Measurements from ENCODE around the gene ZNRD2. TPM values are rescaled to one million over a fixed set of nuclear protein-coding genes. Genes with fewer than 3 reads are reported as not detected.
"Not testable (repeated sequence)": the region's sequence is repeated elsewhere in the genome, so short reads cannot be mapped to it uniquely, and the experiment has no call there.

Gene ZNRD2
- 31.7 and 49.4 TPM in 2 replicates for total RNA-seq (2014; rRNA removed; shearing (Covaris generic); ENCODE audit: low replicate concordance)

- H3K36me3 ChIP-seq (ENCODE audit: insufficient read depth, low read length) = no peaks in the 10 kb centered on the region
- H4K20me1 ChIP-seq (ENCODE audit: insufficient read depth, low read depth, low read length) = peaks cover 11% of the 10 kb centered on the region; the same call in 1 of the 2 replicates
- H3K4me2 ChIP-seq (ENCODE audit: low read depth, low read length, poor library complexity, severe bottlenecking) = peak within 1 kb of the TSS; percentile 97
- no peaks in the 10 kb centered on the region for H3K9me2 ChIP-seq (replicated peaks; ENCODE audit: insufficient read depth, low read length)
- H3K4me3 ChIP-seq (ENCODE audit: low read length) = peak within 1 kb of the TSS; percentile 98
- no peaks in the 10 kb centered on the region for H3K9me3 ChIP-seq (ENCODE audit: low read length)
- peak within 1 kb of the TSS; percentile 91 for H3K9ac ChIP-seq (ENCODE audit: low read length)
- peaks cover 63% of the 10 kb centered on the region for H3K4me1 ChIP-seq (ENCODE audit: low read length)
- peaks cover 44% of the 10 kb centered on the region for H3K79me2 ChIP-seq (ENCODE audit: low read length)
- H3K27ac ChIP-seq (ENCODE audit: low read length) = peak within 1 kb of the TSS; percentile 86
- peak; percentile 99 for DNase-seq
- peak within 1 kb of the TSS; percentile 60 for H2AFZ ChIP-seq (ENCODE audit: low read length)
- H3K27me3 ChIP-seq (ENCODE audit: low read length) = no peaks in the 10 kb centered on the region
These were observed at the start of gene ZNRD2 for GRCh38 chr11:65569973-65570918. TSS of gene ZNRD2 (plus strand) at chr11:65570477. CDS start at chr11:65570492, 15 bp downstream.

- Histone ChIP-seq H3K79me2 (ENCODE audit: low read length) (peaks cover 20% of the 10 kb centered on the region), H3K4me1 (ENCODE audit: low read length) (peaks cover 24% of the 10 kb centered on the region)
- not testable (repeated sequence) for H3K4me2 ChIP-seq (ENCODE audit: low read depth, low read length, poor library complexity, severe bottlenecking); H4K20me1 ChIP-seq (ENCODE audit: insufficient read depth, low read depth, low read length); H3K9me3 ChIP-seq (ENCODE audit: low read length); H3K4me3 ChIP-seq (ENCODE audit: low read length); H3K9ac ChIP-seq (ENCODE audit: low read length); H3K36me3 ChIP-seq (ENCODE audit: insufficient read depth, low read length); H3K27me3 ChIP-seq (ENCODE audit: low read length); H3K27ac ChIP-seq (ENCODE audit: low read length); H3K9me2 ChIP-seq (replicated peaks; ENCODE audit: insufficient read depth, low read length); H2AFZ ChIP-seq (ENCODE audit: low read length); DNase-seq
These were observed 48.3 kb upstream of the ZNRD2 start for GRCh38 chr11:65521777-65522521.

GRCh38 chr11:65522718-65523630 lies 47.3 kb upstream of the ZNRD2 start:
- not testable (repeated sequence) for H3K9ac ChIP-seq (ENCODE audit: low read length); H3K4me3 ChIP-seq (ENCODE audit: low read length); H2AFZ ChIP-seq (ENCODE audit: low read length); H3K9me2 ChIP-seq (replicated peaks; ENCODE audit: insufficient read depth, low read length); H3K36me3 ChIP-seq (ENCODE audit: insufficient read depth, low read length); H3K27me3 ChIP-seq (ENCODE audit: low read length); H4K20me1 ChIP-seq (ENCODE audit: insufficient read depth, low read depth, low read length); H3K9me3 ChIP-seq (ENCODE audit: low read length); DNase-seq; H3K27ac ChIP-seq (ENCODE audit: low read length)
- H3K4me1 ChIP-seq (ENCODE audit: low read length) = peaks cover 24% of the 10 kb centered on the region
- peaks cover 22% of the 10 kb centered on the region for H3K79me2 ChIP-seq (ENCODE audit: low read length)
- peak overlapping the region; percentile 32 for H3K4me2 ChIP-seq (ENCODE audit: low read depth, low read length, poor library complexity, severe bottlenecking)

- H3K9me2 ChIP-seq (replicated peaks; ENCODE audit: insufficient read depth, low read length); H3K27me3 ChIP-seq (ENCODE audit: low read length); H3K9me3 ChIP-seq (ENCODE audit: low read length); H3K9ac ChIP-seq (ENCODE audit: low read length); H2AFZ ChIP-seq (ENCODE audit: low read length); H3K4me2 ChIP-seq (ENCODE audit: low read depth, low read length, poor library complexity, severe bottlenecking); H3K27ac ChIP-seq (ENCODE audit: low read length); DNase-seq; H3K36me3 ChIP-seq (ENCODE audit: insufficient read depth, low read length); H4K20me1 ChIP-seq (ENCODE audit: insufficient read depth, low read depth, low read length); H3K4me3 ChIP-seq (ENCODE audit: low read length): not testable (repeated sequence)
- Histone ChIP-seq H3K79me2 (ENCODE audit: low read length) (peaks cover 22% of the 10 kb centered on the region), H3K4me1 (ENCODE audit: low read length) (peaks cover 24% of the 10 kb centered on the region)
These were observed 46.7 kb upstream of the ZNRD2 start for GRCh38 chr11:65523631-65523968.

- H3K36me3 ChIP-seq (ENCODE audit: insufficient read depth, low read length) = peaks cover 7% of the 10 kb centered on the region; the same call in 1 of the 2 replicates
- H3K4me1 ChIP-seq (ENCODE audit: low read length) = peaks cover 24% of the 10 kb centered on the region
- peak overlapping the region; percentile 55; the same call in 1 of the 2 replicates for H3K4me3 ChIP-seq (ENCODE audit: low read length)
These were observed 46.1 kb upstream of the ZNRD2 start for GRCh38 chr11:65524014-65524740.

GRCh38 chr11:65524741-65525545 lies 45.3 kb upstream of the ZNRD2 start, which contains the start of gene SCYL1:
TSS of gene SCYL1 (plus strand) at chr11:65525083. CDS start at chr11:65525154, 71 bp downstream.
- Histone ChIP-seq H4K20me1 (ENCODE audit: insufficient read depth, low read depth, low read length) (0 out of 2 replicates have a peak, but pooled peaks cover 6% of the 10 kb centered on the region), H3K4me3 (ENCODE audit: low read length) (peak within 1 kb of the TSS; percentile 92), H3K4me1 (ENCODE audit: low read length) (peaks cover 24% of the 10 kb centered on the region), H3K9me2 (replicated peaks; ENCODE audit: insufficient read depth, low read length) (no peaks in the 10 kb centered on the region), H3K9ac (ENCODE audit: low read length) (peak within 1 kb of the TSS; percentile 86), H3K9me3 (ENCODE audit: low read length) (no peaks in the 10 kb centered on the region), H2AFZ (ENCODE audit: low read length) (peak within 1 kb of the TSS; percentile 56; the same call in 1 of the 2 replicates), H3K79me2 (ENCODE audit: low read length) (peaks cover 22% of the 10 kb centered on the region), H3K36me3 (ENCODE audit: insufficient read depth, low read length) (peaks cover 7% of the 10 kb centered on the region; the same call in 1 of the 2 replicates), H3K4me2 (ENCODE audit: low read depth, low read length, poor library complexity, severe bottlenecking) (peak within 1 kb of the TSS; percentile 69), H3K27ac (ENCODE audit: low read length) (no peak within 1 kb of the TSS), H3K27me3 (ENCODE audit: low read length) (no peaks in the 10 kb centered on the region)
- DNase-seq = peak; percentile 89

More at GRCh38 chr11:65524014-65524740, 46.1 kb upstream of the ZNRD2 start:
- 0 out of 2 replicates have a peak, but pooled peaks cover 6% of the 10 kb centered on the region for H4K20me1 ChIP-seq (ENCODE audit: insufficient read depth, low read depth, low read length)
- no peak for DNase-seq
- H3K27ac ChIP-seq (ENCODE audit: low read length) = no peak overlapping the region
- 0 out of 2 replicates have a peak overlapping the region, but pooled peaks have one; percentile 56 for H2AFZ ChIP-seq (ENCODE audit: low read length)
- peak overlapping the region; percentile 69 for H3K4me2 ChIP-seq (ENCODE audit: low read depth, low read length, poor library complexity, severe bottlenecking)
- H3K27me3 ChIP-seq (ENCODE audit: low read length) = no peaks in the 10 kb centered on the region
- H3K9ac ChIP-seq (ENCODE audit: low read length) = peak overlapping the region; percentile 53; the same call in 1 of the 2 replicates
- H3K79me2 ChIP-seq (ENCODE audit: low read length) = peaks cover 22% of the 10 kb centered on the region
- no peaks in the 10 kb centered on the region for H3K9me2 ChIP-seq (replicated peaks; ENCODE audit: insufficient read depth, low read length)
- H3K9me3 ChIP-seq (ENCODE audit: low read length) = no peaks in the 10 kb centered on the region

Measured in Karpas-422 (cell line).